ENCODE measurements around the gene CHST10.

- TF ChIP-seq ZNF274 (IDR thresholded peaks at IDR 0.05; ENCODE audit: low read depth, low read length) (no peak), YY1 (IDR thresholded peaks at IDR 0.05; ENCODE audit: insufficient read depth, insufficient read length) (no peak)
These were observed 7.4 kb downstream of the CHST10 start for GRCh38 chr2:100409975-100410647.
